Hindlimb muscle (tissue), 1 donor: ENCODE measurements around the gene SH3YL1. TPM values are rescaled to one million over a fixed set of nuclear protein-coding genes. Genes with fewer than 3 reads are reported as not detected.

Experiments
- DNase-seq: peaks from one replicate; pipeline ENCODE4 v3.0.0-alpha.2; 2013
- polyA plus RNA-seq: library from polyadenylated mRNA; unstranded; fragments of 120-200 nt; gene quantifications from one replicate; pipeline ENCODE4 v1.2.1, GENCODE V29; 2013; ENCODE audit not compliant: insufficient read length

SH3YL1 gene
- polyA plus RNA-seq, 1 donor = 35.7 TPM

- no peak for DNase-seq
Measured at GRCh38 chr2:216068-216467, 47.8 kb downstream of the SH3YL1 start.

GRCh38 chr2:213932-214693, 49.7 kb downstream of the SH3YL1 start:
- no peak for DNase-seq

GRCh38 chr2:211486-212184, 52.2 kb downstream of the SH3YL1 start:
- DNase-seq = no peak

GRCh38 chr2:210660-211059, 53.2 kb downstream of the SH3YL1 start:
- no peak for DNase-seq

GRCh38 chr2:209470-209869, 54.4 kb downstream of the SH3YL1 start:
- DNase-seq = no peak

- no peak for DNase-seq
Measured at GRCh38 chr2:208335-208734, 55.5 kb downstream of the SH3YL1 start.

GRCh38 chr2:203984-204383, 59.8 kb downstream of the SH3YL1 start:
- no peak for DNase-seq

GRCh38 chr2:203401-203800, 60.4 kb downstream of the SH3YL1 start:
- DNase-seq = no peak

GRCh38 chr2:202945-203344, 60.9 kb downstream of the SH3YL1 start:
- no peak for DNase-seq

- no peak for DNase-seq
Measured at GRCh38 chr2:201648-202433, 62.0 kb downstream of the SH3YL1 start.

GRCh38 chr2:199041-199966, 64.5 kb downstream of the SH3YL1 start:
- no peak for DNase-seq

GRCh38 chr2:196406-196805, 67.4 kb downstream of the SH3YL1 start:
- DNase-seq = no peak

- DNase-seq = no peak
Measured at GRCh38 chr2:195932-196331, 67.9 kb downstream of the SH3YL1 start.

- DNase-seq = no peak
Measured at GRCh38 chr2:193141-193671, 70.6 kb downstream of the SH3YL1 start.

- DNase-seq = no peak
Measured at GRCh38 chr2:191311-192190, 72.3 kb downstream of the SH3YL1 start.

- no peak for DNase-seq
Measured at GRCh38 chr2:187825-188224, 76.0 kb downstream of the SH3YL1 start.

- no peak for DNase-seq
Measured at GRCh38 chr2:185221-185620, 78.6 kb downstream of the SH3YL1 start.

GRCh38 chr2:184695-185094, 79.1 kb downstream of the SH3YL1 start:
- no peak for DNase-seq

- DNase-seq = no peak
Measured at GRCh38 chr2:182509-183122, 81.2 kb downstream of the SH3YL1 start.

- DNase-seq = no peak
Measured at GRCh38 chr2:180311-180710, 83.5 kb downstream of the SH3YL1 start.

- DNase-seq = no peak
Measured at GRCh38 chr2:179886-180285, 83.9 kb downstream of the SH3YL1 start.
